Measurements from ENCODE around the gene RRP12.
"Not testable (repeated sequence)": the region's sequence is repeated elsewhere in the genome, so short reads cannot be mapped to it uniquely, and the experiment has no call there.

RRP12 gene, protein sequence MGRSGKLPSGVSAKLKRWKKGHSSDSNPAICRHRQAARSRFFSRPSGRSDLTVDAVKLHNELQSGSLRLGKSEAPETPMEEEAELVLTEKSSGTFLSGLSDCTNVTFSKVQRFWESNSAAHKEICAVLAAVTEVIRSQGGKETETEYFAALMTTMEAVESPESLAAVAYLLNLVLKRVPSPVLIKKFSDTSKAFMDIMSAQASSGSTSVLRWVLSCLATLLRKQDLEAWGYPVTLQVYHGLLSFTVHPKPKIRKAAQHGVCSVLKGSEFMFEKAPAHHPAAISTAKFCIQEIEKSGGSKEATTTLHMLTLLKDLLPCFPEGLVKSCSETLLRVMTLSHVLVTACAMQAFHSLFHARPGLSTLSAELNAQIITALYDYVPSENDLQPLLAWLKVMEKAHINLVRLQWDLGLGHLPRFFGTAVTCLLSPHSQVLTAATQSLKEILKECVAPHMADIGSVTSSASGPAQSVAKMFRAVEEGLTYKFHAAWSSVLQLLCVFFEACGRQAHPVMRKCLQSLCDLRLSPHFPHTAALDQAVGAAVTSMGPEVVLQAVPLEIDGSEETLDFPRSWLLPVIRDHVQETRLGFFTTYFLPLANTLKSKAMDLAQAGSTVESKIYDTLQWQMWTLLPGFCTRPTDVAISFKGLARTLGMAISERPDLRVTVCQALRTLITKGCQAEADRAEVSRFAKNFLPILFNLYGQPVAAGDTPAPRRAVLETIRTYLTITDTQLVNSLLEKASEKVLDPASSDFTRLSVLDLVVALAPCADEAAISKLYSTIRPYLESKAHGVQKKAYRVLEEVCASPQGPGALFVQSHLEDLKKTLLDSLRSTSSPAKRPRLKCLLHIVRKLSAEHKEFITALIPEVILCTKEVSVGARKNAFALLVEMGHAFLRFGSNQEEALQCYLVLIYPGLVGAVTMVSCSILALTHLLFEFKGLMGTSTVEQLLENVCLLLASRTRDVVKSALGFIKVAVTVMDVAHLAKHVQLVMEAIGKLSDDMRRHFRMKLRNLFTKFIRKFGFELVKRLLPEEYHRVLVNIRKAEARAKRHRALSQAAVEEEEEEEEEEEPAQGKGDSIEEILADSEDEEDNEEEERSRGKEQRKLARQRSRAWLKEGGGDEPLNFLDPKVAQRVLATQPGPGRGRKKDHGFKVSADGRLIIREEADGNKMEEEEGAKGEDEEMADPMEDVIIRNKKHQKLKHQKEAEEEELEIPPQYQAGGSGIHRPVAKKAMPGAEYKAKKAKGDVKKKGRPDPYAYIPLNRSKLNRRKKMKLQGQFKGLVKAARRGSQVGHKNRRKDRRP (N-terminal part only)
- total RNA-seq: 219 reads per million, percentile 93 among the genes with 10 or more reads in this experiment

DNA sequence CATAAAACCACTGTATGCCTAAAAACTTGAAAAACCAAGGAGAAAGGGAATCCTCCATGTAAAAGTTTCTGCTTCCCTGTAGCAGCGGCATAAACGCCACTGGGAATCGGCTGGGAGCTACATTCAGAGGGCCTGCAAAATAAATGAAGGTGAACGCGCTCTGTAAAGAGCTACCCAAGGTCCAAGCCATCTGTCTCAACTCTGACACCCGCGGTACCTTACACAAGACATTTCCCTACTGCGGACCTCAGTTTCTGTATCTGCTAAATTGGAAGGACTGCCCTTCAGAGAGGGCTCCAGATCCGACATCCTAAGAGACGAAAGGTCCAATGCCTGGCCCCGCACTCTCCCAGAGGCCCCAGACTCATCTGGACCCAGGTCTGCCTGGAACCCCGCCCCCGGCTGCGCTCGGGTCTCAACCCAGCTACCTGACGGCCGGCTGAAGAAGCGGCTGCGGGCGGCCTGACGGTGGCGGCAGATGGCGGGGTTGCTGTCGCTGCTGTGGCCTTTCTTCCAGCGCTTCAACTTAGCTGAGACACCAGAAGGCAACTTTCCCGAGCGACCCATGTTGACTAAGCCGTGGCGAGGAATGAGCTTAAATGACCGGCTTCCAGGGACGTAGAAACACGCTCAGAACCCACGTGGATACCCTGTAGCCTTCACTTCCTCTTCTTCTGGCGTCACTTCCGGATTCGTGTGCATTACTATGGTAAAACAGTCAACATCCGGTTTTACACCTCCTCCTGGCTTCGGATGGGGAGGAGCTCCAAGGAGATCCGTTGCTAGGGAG lies at the start of gene RRP12:
TSS of gene RRP12 (minus strand) at position 676 of the 790 bp plus-strand sequence. CDS start at position 567, 109 bp downstream.
- DNase-seq: peak; percentile 83

DNA sequence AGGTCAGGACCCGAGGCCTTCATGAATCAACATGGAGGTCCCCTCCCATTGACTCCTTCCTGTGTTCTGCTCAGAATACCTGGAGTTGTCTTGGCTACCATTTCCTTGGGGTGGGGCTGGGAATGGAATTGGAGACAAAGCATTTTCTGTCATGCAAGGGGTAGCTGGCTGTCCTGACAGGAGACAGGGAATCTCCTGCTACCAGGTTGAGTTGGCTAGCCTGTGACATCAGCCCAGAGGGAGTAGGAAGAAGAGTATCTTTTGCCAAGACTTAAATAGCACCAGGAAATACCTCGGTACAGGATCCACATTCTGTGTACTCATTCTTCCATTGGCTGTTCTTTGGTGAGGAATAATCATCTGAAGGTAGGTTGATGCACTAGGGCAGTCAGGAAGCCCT lies 49.7 kb upstream of the RRP12 start:
- no peak for DNase-seq

DNA sequence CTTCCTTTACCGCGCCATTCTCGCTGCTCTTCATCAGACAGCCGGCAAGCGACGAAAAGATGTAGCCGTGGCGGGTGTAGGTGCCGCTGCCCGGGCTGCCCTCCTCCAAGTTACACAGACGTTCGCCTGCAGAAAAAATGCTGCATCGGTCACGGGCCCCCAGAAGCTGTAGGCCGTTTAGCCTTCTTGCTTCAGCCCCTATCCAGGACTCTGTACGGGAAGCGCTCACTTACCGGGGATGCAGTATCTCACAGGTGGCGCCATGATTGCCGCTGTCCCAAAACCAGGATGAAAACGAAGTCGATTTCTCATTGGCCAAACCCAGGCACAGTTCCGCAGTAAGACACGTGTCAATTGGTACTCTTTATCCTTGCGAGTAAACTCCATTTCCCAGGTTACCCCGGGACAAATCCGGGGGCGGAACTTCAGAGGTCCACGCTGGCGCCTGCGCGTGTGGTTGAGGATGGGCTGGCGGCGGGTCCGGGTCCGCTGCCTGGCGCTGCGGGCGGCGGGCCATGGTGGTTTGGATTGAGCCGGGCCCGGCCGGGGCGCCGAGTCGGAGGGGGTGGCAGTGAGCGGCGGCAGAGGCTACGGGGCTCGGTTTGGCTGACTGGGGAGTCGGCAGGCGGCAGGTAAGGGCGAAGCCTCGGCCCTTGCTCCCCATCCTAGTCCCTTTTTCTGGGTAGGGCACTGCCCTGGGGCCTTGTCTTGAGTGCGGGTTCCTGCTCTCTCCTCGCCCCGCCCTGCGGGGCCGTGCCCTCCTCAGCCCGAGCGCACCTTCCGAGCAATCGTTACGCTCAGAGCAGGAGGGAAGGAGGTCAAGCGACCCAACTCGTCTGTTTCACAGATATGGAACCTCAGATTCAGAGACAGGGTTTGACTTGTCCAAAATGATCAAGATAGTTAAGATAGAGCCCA lies 44.8 kb upstream of the RRP12 start, which contains the start of the genes EXOSC1 and ZDHHC16:
TSS of gene EXOSC1 (minus strand) at position 285 of the 918 bp plus-strand sequence. CDS start at position 264, 21 bp downstream.
TSS of gene ZDHHC16 (plus strand) at position 454 of the 918 bp plus-strand sequence. CDS start 5,501 bp downstream, outside the sequence.
- DNase-seq: peak; percentile 87

DNA sequence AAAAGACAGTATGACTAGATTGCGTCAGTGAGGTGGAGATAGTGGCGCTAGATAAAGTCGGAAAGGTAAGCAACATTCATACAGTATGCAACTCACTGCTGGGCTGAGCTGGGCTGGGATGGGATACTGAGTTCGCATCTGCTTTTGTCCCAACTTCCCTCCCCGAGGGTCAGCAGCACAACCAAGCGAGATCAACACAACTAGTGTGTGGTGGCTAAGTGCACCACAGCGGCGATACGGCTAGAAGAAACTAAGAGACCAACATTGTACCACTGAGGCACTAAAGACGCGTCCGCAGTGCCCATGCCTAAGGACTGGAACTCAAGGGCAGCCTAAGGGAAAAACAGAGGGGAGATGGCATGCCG lies 44.2 kb upstream of the RRP12 start:
- no peak for DNase-seq

DNA sequence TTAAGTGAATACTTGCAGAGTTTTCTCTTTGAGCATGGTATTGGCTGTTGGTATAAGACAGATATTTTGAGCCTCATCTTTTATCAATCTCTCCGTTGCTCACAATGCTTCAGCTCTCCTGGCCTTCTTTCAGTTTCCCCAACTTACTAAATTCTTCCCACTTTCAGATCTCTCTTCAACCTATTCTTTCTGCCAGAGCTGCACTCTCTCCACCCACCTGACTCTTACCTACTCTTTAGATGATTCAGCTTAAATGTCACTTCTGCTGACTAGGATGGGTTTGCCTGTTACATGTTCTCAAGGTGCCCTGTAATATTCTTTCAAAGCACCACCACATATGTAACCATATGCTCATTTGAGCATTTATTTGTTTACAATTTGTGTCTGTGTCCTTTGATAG lies 43.1 kb upstream of the RRP12 start:
- DNase-seq: no peak

DNA sequence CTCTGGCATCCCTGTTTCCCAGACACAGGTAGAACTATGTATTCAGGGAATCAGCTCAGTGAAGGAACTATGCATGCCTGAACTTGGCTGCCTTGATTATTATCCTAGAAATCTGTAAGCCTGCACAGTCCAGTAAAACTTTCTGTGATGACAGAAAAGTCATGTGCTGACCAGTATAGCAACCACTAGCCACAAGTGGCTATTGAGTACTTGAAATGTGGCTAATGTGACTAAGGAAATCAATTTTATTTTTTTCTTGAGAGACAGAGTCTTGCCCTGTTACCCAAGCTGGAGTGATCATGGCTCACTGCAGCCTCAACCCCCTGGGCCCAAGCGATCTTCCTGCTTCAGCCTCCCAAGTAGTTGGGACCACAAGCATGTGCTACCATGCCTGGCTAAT lies 41.1 kb upstream of the RRP12 start:
- no peak for DNase-seq

DNA sequence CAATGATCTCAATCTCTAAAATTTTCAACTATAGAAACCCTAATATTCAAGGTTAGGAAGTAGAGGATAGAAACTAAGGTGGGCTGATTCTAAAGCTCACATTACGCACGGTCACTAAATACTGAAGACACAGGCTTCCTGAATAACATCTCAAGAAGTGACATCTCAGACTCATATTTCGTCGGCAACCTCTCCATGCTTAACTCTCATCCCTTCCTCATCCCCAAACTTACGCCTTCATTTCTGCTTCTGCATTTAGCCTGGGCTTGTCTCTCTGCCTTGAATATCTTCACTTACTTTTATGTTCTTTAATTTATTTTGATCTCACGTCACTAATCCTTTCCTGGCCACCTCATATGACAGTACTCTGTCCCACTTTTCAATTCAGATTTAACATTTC lies 34.1 kb upstream of the RRP12 start:
- no peak for DNase-seq

DNA sequence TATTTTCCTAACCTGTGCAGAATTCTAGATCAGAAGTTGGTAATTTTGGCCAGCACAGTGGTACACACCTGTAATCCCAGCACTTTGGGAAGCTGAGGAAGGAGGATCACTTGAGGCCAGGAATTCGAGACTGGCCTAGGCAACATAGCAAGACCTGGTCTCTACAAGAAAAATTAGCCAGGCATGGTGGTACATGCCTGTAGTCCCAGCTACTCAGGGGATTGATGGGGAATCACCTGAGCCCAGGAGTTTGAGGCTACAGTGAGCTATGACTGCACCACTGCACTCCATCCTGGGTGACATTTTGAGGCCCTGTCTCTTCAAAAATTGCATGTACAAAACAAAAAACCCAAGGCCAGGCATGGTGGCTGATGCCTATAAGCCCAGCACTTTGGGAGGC lies 33.4 kb upstream of the RRP12 start:
- no peak for DNase-seq

DNA sequence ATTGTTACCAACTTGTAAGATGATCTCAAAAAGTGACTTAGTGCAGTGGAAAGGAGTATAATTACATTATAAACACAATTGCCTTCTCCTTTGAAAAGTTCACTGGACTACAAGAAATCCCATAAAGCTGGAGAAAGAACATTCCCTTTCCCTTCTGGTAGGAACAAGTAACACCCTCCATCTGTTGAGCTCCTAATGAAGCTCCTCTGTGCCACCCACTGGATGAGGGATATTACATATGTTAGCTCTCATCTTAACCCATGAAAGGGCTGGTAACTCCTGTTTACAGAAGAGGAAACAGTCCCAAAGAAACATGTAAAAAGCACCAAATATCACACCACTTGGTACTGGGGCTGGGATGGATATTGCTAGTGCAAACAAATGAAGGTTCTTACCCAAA lies 32.9 kb upstream of the RRP12 start:
- no peak for DNase-seq

DNA sequence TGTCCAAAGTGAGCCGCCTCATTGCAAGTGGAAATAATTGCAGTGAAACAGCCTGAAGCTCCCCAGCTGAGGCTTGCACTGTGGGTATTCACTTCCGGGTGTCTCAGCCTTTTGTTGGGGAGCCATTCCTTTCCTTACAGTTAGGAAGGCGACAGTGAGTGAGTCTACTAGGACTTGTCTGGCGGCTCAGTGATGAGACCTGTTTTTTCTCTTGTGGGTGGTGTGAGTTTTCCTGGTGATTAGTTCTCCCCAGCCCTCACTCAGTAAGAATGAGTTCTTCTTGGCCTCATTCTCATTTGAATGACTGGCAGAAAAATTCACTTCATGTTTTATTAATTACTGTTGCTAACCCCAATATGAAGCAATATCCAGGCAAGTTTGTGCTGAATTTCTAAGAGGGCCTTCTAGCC lies 27.4 kb upstream of the RRP12 start:
- DNase-seq: no peak

DNA sequence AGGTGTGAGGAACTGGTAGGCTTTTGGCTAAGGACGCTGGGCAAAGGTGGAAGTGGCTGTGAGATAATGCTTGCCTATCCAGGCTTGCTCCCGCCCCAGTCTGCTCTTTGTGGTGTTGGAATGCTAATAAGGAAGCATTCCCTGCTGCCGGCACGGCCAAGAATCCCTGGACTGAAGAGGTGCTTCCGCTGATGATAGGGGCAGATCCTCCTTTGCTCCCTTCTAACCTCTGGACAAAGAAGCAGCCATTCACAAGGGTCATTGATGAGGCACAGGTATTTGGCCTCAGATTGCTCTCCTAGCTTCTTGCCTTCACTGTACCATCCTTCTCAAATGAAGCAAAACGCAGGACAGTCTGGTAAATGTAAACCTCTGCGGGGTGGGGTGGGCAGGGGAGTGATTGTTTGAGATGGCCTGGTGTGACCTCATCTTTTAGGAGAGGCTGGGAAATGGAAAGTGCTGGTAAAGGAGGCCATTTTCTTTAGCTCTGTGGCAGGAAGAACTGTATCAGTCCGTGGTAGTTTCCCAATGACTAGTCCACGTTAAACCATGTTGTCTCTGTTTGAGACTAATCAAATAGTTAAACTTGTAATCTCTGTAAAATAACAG lies 26.5 kb upstream of the RRP12 start:
- DNase-seq: no peak

DNA sequence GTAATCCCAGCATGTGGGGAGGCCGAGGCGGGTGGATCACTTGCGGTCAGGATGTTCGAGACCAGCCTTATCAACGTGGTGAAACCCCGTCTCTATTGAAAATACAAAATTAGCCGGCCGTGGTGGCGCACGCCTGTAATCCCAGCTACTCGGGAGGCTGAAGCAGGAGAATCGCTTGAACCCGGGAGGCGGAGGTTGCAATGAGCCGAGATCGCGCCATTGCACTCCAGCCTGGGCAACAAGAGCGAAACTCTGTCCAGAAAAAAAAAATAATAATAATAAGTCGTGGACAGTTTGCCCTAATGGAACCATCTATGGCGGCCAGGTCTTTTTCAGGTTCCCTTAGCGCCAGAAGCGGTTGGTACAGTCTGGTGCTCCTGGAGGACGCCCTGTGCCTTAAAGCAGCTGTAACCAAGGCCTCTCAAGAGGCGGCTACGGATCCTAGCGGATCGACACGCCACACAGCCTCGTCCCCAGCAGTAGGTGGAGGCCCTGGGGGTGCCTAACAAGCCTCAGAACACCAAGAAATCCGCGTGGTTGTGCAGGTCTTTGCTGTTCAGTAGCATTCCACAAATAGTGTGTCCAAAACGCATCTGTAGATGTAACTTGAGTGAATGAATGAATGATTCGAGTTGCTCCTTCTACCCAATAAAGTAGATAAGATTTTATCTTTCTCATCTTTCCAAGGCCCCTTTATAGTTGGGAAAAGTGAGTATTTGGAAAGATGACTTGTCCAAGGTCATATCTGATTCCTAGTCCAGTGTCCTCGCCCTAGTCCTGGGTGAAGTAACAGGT lies 25.8 kb upstream of the RRP12 start:
- no peak for DNase-seq

DNA sequence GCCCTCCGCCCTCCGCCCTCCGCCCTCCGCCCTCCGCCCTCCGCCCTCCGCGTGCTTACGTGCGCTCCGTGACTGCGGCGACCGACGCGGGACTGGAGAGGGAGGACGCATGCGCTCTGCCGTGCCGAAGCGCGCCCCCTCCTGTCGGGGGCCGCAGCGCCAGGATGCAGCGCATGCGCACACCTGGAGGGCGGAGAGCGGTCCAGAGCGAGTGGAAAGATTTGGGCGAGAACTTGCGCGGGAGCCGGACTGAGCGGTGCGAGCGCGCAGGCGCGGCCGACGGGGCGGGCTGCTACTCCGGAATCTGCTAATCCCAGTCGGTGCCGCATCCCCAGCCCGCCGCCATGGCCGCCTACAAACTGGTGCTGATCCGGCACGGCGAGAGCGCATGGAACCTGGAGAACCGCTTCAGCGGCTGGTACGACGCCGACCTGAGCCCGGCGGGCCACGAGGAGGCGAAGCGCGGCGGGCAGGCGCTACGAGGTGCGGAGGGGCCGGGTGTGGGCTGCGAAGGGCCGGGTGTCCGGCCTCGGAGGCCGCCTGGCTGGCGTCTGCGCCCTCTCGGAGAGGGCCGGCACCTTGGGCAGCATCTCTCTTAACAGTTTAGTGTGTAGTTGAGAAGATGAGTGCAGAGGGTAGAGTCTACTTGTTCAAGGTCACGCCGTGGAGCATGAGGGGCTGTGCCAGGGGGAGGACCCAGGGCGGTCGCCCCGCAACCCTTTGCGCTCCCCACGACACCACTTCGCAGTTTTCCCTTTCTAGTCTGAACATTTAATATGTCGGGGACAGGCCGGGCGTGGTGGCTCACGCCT lies 25.0 kb upstream of the RRP12 start, which contains the start of gene PGAM1:
TSS of gene PGAM1 (plus strand) at position 228 of the 812 bp plus-strand sequence. CDS start at position 345, 117 bp downstream.
- peak; percentile 90 for DNase-seq

DNA sequence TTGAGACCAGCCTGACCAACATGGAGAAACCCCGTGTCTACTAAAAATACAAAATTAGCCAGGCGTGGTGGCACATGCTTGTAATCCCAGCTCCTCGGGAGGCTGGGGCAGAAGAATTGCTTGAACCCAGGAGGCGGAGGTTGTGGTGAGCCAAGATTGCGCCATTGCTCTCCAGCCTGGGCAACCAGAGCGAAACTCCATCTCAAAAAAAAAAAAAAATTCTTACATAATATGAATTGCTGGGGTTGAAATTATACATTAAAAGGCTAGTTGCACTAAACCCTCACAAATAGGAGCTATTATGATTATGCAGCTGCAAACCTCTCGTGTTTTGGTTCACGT lies 22.6 kb upstream of the RRP12 start:
- DNase-seq: not testable (repeated sequence)

DNA sequence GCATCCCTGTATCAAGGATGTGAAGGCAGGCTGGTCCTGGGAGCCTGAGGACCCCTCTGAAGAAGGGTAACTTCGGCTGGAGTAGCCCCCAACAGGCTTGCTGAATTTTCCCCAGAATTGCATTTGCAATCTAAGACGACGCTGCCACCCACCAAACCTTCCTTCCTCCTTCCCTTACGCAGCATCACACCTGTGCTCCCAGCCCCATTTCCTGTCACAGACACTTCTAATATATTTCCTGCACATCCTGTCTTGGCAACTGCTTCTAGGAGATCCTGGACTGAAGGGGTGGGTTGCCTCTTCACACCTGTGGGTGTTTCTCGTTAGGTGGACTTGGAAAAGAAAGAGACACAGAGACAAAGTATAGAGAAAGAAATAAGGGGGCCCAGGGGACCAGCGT lies 15.4 kb upstream of the RRP12 start:
- no peak for DNase-seq

DNA sequence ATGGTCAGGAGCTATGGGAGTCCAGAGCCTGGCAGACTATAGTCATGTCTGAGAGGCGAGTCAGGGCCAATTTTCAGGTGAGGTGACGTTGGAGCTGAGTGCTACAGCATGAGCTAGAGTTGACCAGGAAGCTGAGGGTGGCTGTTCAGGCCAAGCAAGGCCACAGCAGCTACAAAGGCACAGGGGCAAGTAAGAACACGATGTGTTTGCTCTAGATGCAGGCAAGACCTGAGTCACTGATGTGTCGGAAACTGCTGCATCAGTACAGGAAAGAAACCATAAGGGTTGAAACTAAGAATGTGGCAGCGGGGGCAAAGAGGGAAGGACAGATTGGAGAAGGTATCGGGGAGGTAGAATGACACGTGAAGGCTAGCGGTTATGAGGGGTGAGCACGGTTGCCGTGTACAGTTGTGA lies 11.8 kb upstream of the RRP12 start:
- no peak for DNase-seq

DNA sequence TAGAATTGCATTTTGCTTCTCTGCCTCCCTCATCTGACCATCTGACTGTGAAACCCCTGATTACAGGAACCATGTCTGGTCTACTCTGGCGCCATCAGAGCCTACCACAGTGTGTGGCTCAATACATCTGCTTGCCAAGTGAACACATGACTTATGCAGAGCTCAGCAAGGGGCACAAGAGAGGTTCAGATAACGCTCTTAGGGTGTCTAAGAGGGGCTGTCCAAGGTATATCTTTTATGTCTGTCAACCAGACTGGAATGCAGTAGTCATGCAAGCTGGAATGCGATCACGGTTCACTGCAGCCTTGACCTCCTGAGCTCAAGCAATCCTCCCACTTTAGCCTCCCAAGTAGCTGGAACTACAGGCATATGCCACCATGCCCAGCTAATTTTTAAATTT lies 10.3 kb upstream of the RRP12 start:
- no peak for DNase-seq

DNA sequence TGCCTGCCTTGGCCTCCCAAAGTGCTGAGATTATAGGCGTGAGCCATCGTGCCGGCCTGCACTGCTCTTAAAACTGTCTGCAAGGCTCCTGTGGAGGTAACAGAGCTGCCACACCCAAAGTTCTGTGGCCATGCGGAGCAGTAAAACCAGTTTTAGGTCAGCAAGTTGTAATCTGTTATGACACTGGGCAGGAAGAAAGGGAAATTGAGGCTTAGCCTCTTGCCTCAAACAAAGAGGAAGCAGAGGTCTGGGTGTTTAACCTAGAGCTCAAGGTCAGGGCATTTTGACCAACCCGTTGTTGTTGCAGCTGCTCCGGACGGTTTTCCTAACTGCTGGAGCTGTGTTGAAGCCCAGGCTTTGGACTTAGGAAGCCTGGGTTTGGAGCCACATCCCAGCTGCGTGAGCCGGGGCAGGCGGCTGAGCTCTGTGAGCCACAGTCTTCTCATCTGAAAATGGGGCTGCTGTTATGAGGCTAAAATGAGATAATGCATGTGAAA lies 7.4 kb upstream of the RRP12 start:
- DNase-seq: no peak

All from effector CD4-positive, alpha-beta T cell (primary cell).